ENCODE measurements around the gene LRTM2. TPM values are rescaled to one million over a fixed set of nuclear protein-coding genes. Genes with fewer than 3 reads are reported as not detected.

The LRTM2 gene
- total RNA-seq, 2 donors from 2014 or later = 0.14 TPM; not detected in 1

GRCh38 chr12:1869145-1869544 is 48.8 kb downstream of the LRTM2 start:
- DNase-seq (no peak), ATAC-seq (replicated peaks in 1 of 2) (no peak)
- no peak overlapping the region for H3K27ac Mint-ChIP-seq
- H3K4me3 Mint-ChIP-seq = no peak overlapping the region
- no peaks in the 10 kb centered on the region for H3K4me1 Mint-ChIP-seq (ENCODE audit: low read depth)
- peaks cover 22% of the 10 kb centered on the region for H3K27me3 Mint-ChIP-seq (ENCODE audit: low read depth)
- peaks cover 8 to 10% of the 10 kb centered on the region in 2 donors for H3K9me3 Mint-ChIP-seq
- H3K36me3 Mint-ChIP-seq (ENCODE audit: insufficient read depth in 2 of 2) = peaks cover 0 to 3% of the 10 kb centered on the region in 2 donors

GRCh38 chr12:1870086-1870485 is 49.7 kb downstream of the LRTM2 start:
- Mint-ChIP-seq H3K4me1 (ENCODE audit: low read depth) (no peaks in the 10 kb centered on the region), H3K36me3 (ENCODE audit: insufficient read depth in 2 of 2) (peaks cover 0 to 3% of the 10 kb centered on the region in 2 donors), H3K27ac (no peak overlapping the region), H3K27me3 (ENCODE audit: low read depth) (peaks cover 25% of the 10 kb centered on the region), H3K4me3 (no peak overlapping the region), H3K9me3 (peaks cover 8 to 10% of the 10 kb centered on the region in 2 donors)
- no peak for ATAC-seq (replicated peaks in 1 of 2)
- no peak for DNase-seq

DNA sequence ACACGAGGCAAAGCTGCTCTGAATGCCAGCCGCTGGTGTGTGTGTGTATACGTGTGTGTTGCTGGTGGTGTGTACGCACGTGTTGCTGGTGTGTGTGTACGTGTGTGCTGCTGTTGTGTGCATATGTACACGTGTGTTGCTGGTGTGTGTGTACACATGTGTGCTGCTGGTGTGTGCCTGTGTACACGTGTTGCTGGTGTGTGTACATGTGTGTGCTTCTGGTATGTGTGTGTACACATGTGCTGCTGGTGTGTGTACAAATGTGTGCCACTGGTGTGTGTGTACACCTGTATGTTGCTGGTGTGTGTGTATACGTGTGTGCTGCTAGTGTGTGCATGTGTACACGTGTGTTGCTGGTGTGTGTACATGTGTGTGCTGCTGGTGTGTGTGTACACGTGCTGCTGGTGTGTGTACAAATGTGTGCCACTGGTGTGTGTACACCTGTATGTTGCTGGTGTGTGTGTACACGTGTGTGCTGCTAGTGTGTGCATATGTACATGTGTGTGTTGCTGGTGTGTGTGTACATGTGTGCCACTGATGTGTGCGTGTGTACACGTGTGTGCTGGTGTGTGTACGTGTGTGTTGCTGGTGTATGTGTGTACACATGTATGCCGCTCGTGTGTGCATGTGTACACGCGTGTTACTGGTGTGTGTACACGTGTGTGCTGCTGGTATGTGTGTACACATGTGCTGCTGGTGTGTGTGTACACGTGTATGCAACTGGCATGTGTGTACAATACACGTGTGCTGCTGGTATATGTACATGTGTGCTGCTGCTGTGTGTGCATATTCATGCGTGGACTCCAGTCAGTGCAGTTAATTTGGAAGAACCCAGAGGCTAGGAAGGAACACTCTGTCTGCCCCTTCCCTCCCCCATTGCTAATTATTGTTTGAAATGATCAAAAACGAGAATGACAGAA is 50.9 kb downstream of the LRTM2 start:
- no peak overlapping the region for H3K4me3 Mint-ChIP-seq
- DNase-seq (no peak), ATAC-seq (replicated peaks in 1 of 2) (no peak)
- peaks cover 8 to 10% of the 10 kb centered on the region in 2 donors for H3K9me3 Mint-ChIP-seq
- H3K4me1 Mint-ChIP-seq (ENCODE audit: low read depth) = no peaks in the 10 kb centered on the region
- peaks cover 0 to 3% of the 10 kb centered on the region in 2 donors for H3K36me3 Mint-ChIP-seq (ENCODE audit: insufficient read depth in 2 of 2)
- peaks cover 14% of the 10 kb centered on the region for H3K27me3 Mint-ChIP-seq (ENCODE audit: low read depth)
- no peak overlapping the region for H3K27ac Mint-ChIP-seq

DNA sequence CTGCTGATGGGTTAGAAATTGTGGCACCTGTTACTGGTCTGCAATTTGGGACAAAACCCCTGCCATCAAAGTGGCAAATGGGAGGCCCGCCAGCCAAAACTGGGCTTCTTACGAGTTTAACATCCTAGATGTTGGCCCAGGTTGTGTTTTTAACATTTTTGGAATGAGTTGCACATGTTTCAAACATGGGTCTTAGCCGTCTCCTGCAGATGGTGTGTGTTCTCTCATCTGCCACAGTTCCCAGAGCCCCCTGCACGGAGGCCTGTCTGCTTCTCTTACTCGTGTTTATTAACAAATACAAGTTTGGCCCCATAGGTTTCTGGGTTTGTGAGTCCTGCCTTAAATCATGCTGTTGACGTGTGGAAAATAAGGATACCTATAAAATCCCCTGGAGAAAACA is 51.6 kb downstream of the LRTM2 start:
- Mint-ChIP-seq H3K4me1 (ENCODE audit: low read depth) (no peaks in the 10 kb centered on the region), H3K27me3 (ENCODE audit: low read depth) (peaks cover 14% of the 10 kb centered on the region), H3K9me3 (peaks cover 8 to 10% of the 10 kb centered on the region in 2 donors), H3K27ac (no peak overlapping the region), H3K36me3 (ENCODE audit: insufficient read depth in 2 of 2) (peaks cover 0 to 3% of the 10 kb centered on the region in 2 donors), H3K4me3 (no peak overlapping the region)
- DNase-seq (no peak), ATAC-seq (replicated peaks in 1 of 2) (no peak)

DNA sequence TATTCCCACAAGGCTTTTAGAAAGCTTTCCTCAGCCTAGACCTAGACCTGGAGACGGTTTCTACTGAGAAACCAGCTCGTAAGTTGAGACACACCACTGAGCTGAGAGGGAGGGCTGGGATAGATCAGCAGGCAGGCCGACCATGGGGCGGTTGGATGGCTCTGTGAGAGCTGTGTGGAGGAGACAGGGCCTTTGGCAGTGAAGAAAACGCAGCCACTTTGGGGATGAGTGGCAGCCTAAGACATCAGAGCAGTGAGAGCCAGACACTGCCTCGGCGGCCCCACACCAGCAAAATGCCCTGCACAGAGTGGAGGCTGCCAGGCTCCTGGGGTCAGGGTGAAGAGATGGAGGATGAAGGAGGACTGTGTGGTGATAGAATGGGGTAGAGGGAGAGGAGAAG is 52.1 kb downstream of the LRTM2 start:
- Mint-ChIP-seq H3K36me3 (ENCODE audit: insufficient read depth in 2 of 2) (peaks cover 0 to 3% of the 10 kb centered on the region in 2 donors), H3K4me3 (no peak overlapping the region), H3K27me3 (ENCODE audit: low read depth) (peaks cover 14% of the 10 kb centered on the region), H3K27ac (no peak overlapping the region), H3K9me3 (peaks cover 8 to 10% of the 10 kb centered on the region in 2 donors), H3K4me1 (ENCODE audit: low read depth) (no peaks in the 10 kb centered on the region)
- no peak for ATAC-seq (replicated peaks in 1 of 2)
- no peak for DNase-seq

DNA sequence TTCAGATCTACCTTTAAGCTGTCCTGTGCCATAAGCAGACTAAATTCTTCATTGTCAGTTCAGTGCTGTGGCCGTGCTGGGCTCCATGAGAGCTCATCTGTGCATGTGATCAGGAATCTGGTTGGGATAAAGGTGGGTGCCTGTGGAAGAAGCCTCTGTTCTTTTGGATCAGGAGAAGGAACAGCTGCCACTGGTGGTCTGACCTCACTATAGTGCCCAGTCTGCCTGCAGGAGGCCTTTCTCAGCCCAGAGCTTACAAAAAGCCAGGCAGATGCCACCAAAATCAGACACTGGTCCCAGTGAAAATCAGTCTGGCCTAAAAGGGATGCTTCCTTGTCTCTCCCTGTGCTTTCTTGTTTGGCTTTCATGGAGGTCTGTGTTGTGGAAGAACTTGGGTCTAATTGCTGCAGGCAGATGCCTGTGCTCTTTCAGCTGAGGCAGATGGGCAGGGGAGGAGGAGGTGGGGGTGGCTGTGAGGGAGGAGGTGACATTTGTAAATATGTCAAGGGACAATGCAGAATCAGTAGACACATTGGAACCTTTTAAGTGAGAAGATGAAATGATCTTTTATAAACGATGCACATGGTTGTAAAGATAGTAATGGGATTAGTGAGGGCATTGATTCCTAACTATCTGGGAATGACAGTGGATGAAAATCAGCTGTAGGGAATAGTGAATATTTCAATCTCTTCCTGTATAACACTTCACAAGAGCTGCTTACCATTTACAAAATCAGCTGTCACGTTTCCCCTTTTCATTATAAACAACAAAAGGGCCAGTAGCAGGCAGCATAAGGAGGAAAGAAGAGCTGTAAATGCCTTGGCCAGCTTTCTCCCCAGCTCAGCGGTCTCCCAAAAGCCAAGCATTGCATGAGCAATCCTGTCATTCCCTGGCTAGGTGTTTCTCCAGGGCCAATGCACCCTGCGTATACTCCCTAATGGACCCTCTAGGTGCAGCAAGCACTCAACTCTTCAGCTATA is 53.5 kb downstream of the LRTM2 start:
- Mint-ChIP-seq H3K27ac (no peak overlapping the region), H3K9me3 (peaks cover 8 to 10% of the 10 kb centered on the region in 2 donors), H3K4me1 (ENCODE audit: low read depth) (no peaks in the 10 kb centered on the region), H3K27me3 (ENCODE audit: low read depth) (peaks cover 7% of the 10 kb centered on the region), H3K4me3 (no peak overlapping the region), H3K36me3 (ENCODE audit: insufficient read depth in 2 of 2) (peaks cover 0 to 3% of the 10 kb centered on the region in 2 donors)
- ATAC-seq (replicated peaks in 1 of 2) = no peak
- DNase-seq = no peak

DNA sequence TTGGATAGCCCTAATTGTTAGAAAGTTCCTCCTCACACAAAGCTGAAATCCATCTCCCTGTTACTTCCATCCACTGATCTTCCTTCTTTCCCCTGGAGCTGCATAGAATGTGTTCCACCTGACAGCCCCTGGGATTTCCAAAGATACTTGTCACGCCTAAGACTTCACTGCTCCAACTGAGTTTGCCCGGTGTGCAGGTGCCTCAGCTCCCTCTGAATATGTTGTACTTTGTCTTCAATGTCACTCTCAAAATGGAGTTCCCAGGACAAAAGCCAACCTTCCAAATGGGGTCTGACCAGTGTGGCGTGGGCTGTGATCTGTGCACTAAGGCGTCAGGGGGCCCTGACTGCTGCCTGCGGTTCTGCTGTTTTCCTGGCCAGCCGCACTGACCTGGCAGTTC is 55.2 kb downstream of the LRTM2 start:
- no peaks in the 10 kb centered on the region for H3K4me1 Mint-ChIP-seq (ENCODE audit: low read depth)
- no peak for DNase-seq
- ATAC-seq (replicated peaks in 1 of 2) = no peak
- H3K9me3 Mint-ChIP-seq = peaks cover 6 to 10% of the 10 kb centered on the region in 2 donors
- H3K27me3 Mint-ChIP-seq (ENCODE audit: low read depth) = peaks cover 7% of the 10 kb centered on the region
- H3K27ac Mint-ChIP-seq = no peak overlapping the region
- H3K4me3 Mint-ChIP-seq = no peak overlapping the region
- H3K36me3 Mint-ChIP-seq (ENCODE audit: insufficient read depth in 2 of 2) = peaks cover 0 to 3% of the 10 kb centered on the region in 2 donors

DNA sequence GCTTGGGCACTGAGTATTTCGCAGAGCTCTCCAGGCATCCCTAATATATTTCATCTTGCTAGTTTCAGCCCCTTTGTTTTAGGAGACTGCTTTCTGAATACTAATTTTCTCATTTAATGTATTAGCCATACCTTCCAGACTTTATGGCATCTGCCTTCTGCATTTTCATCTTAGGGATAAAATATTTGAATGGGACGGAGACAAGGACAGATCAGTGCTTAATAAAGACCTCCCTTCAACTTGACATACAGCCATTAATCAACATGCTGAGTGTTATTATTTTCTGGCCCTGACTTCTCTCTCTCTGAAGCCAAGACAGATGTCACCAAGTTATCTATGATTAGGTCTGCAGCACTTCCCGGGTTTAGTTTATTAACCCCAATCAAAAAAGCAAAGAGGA is 55.7 kb downstream of the LRTM2 start:
- H3K27ac Mint-ChIP-seq = no peak overlapping the region
- peaks cover 0 to 3% of the 10 kb centered on the region in 2 donors for H3K36me3 Mint-ChIP-seq (ENCODE audit: insufficient read depth in 2 of 2)
- no peak for DNase-seq
- H3K9me3 Mint-ChIP-seq = peaks cover 4 to 5% of the 10 kb centered on the region in 2 donors
- H3K4me3 Mint-ChIP-seq = no peak overlapping the region
- no peak for ATAC-seq (replicated peaks in 1 of 2)
- peaks cover 7% of the 10 kb centered on the region for H3K27me3 Mint-ChIP-seq (ENCODE audit: low read depth)
- H3K4me1 Mint-ChIP-seq (ENCODE audit: low read depth) = no peaks in the 10 kb centered on the region

DNA sequence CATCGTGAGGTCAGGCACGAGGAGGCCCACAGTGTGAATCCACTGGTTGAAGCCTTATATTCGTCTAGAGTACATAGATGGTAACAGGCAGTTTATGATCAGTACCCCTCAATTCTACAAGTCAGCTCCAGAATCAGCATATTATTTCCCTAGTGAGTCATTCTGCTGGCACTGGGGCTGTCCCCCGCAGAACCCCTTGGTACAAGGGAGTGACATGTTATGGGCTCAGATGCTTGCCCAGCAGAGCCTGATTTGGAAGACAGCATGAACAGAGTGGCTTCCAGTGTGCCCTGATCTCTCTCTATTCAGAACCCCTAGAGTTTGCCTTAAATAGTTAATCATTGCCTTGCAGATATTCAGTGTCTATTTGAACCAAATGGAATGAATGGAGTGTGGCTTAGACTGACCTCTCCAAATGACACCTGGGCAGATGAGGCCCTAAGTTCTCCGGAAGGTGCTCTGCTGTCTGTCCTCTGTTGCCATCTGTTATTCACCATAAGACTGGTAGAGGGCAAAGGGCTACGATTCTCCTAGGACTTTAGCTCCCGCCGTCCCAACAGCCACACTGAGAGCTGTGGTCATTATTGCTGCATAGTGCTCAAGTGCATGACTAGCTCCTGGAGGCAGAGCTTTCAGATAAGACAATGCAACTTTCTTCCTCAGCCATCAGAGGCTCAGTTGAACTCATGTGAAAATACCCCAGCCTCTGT is 57.0 kb downstream of the LRTM2 start:
- H3K4me1 Mint-ChIP-seq (ENCODE audit: low read depth) = no peaks in the 10 kb centered on the region
- ATAC-seq (replicated peaks in 1 of 2) = no peak
- no peak overlapping the region for H3K4me3 Mint-ChIP-seq
- no peak for DNase-seq
- H3K27ac Mint-ChIP-seq = no peak overlapping the region
- H3K36me3 Mint-ChIP-seq (ENCODE audit: insufficient read depth in 2 of 2) = no peaks in the 10 kb centered on the region
- H3K9me3 Mint-ChIP-seq = no peaks in the 10 kb centered on the region
- H3K27me3 Mint-ChIP-seq (ENCODE audit: low read depth) = peaks cover 7% of the 10 kb centered on the region

DNA sequence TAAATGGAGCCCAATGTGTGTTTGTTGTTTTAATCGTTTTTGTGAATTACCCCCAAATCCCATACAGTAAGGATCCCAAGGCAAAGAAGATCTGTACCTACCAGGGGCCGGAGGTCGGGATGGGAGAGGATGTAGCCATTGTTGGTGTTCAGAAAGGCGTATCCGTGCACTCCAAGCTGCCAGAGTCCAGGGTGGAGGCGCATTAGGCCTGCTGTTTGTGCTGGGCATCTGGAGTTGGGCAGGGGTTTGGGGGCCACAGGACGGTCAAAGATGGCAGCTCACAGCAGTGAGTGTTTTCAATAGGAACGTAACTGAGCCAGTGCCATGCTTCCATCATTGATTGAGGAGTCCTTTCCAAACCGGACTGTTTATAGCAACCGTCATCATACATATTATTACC is 57.8 kb downstream of the LRTM2 start:
- Mint-ChIP-seq H3K4me3 (no peak overlapping the region), H3K9me3 (no peaks in the 10 kb centered on the region), H3K4me1 (ENCODE audit: low read depth) (no peaks in the 10 kb centered on the region), H3K36me3 (ENCODE audit: insufficient read depth in 2 of 2) (no peaks in the 10 kb centered on the region), H3K27ac (no peak overlapping the region), H3K27me3 (ENCODE audit: low read depth) (peaks cover 7% of the 10 kb centered on the region)
- no peak for DNase-seq
- no peak for ATAC-seq (replicated peaks in 1 of 2)

GRCh38 chr12:1878695-1879094 is 58.3 kb downstream of the LRTM2 start:
- Mint-ChIP-seq H3K9me3 (no peaks in the 10 kb centered on the region), H3K27ac (no peak overlapping the region), H3K4me3 (no peak overlapping the region), H3K36me3 (ENCODE audit: insufficient read depth in 2 of 2) (no peaks in the 10 kb centered on the region), H3K27me3 (ENCODE audit: low read depth) (peaks cover 7% of the 10 kb centered on the region), H3K4me1 (ENCODE audit: low read depth) (no peaks in the 10 kb centered on the region)
- DNase-seq (no peak), ATAC-seq (replicated peaks in 1 of 2) (no peak)

- no peaks in the 10 kb centered on the region for H3K27me3 Mint-ChIP-seq (ENCODE audit: low read depth)
- H3K9me3 Mint-ChIP-seq = no peaks in the 10 kb centered on the region
These were observed 59.3 kb downstream of the LRTM2 start for GRCh38 chr12:1879633-1880032.

More at GRCh38 chr12:1879633-1880032, 59.3 kb downstream of the LRTM2 start:
- H3K36me3 Mint-ChIP-seq (ENCODE audit: insufficient read depth in 2 of 2) = no peaks in the 10 kb centered on the region
- H3K27ac Mint-ChIP-seq = no peak overlapping the region
- no peaks in the 10 kb centered on the region for H3K4me1 Mint-ChIP-seq (ENCODE audit: low read depth)
- ATAC-seq (replicated peaks in 1 of 2) = no peak
- no peak overlapping the region for H3K4me3 Mint-ChIP-seq
- no peak for DNase-seq

Measured in activated T-cell treated with anti-CD3 and anti-CD28 coated beads, Interleukin-2, amount 50 U/mL, for 72 hours (primary cell).